GM18498 (cell line): ENCODE data around the gene CCDC107.

Experiments
- ATAC-seq: cut with Tn5 transposase; IDR thresholded peaks from one replicate; pipeline ENCODE4 v1.9.1; 2021; ENCODE audit warnings: mild to moderate bottlenecking, moderate library complexity; ENCODE audit not compliant: unreplicated experiment

The CCDC107 gene

DNA sequence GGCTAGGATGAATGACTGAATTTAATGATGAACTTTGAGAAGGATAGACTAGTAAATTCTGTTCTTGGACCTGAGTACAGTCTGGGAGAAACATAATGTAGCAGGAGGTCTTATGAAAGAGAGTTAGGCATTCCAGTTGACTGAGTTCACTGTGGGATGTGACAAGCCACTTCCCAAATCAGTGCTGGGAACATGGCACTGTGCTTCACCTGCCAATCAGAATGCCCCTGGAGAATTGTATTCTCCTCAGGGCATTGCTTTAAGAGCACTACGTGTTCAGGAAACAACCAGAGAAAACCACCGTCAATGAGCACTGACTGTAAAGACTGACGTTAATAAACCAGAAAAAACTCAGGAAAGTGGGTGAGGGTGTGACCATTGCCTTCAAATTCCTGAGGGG is 1.2 kb downstream of the CCDC107 start:
- ATAC-seq, result no peak

DNA sequence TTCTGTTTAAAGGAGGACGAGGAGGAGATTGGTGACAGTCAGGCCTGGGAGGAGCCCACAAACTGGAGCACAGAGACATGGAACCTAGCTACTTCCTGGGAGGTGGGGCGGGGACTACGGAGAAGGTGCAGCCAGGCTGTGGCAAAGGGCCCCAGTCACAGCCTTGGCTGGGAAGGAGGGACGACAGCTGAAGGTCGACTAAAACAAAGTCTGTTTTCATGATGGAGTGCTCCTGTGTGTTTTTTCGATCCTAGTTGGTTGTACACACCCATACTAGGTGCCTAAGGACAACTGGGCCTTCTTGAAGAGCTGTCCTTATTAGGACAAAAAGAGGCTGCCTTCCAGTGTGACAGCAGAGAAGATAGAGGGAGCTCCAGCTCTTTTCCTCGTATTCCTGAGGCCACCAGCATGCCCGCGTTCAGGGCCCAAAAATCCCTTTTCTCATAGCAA is 2.9 kb downstream of the CCDC107 start:
- no peak for ATAC-seq

DNA sequence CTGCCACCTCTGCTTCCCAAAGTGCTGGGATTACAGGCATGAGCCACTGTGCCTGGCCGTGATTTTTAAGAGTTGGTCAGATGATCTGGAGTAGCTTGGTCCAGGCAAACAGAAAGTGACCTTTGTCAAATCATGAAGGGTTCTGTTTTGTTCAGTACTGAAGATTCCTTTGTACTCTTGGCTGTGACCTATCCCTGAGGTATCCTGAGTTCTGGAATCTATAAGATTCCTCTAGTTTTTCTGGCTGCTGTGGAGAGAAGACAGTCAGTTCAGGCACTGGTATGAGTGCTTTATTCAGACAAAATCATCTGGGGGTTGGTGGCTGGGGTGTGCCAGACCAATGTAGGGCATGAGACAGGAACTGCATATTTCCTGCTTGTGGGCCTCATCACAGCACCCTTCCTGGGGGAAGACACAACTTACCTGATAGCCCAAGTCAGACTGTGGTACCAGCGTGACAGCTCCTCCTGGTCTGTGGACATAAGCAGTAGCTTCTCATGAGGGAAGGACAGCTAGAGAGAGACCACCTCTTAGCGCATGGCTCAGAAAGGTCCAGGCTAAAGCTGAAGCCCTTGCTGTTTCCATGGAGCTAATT is 3.8 kb downstream of the CCDC107 start:
- no peak for ATAC-seq

DNA sequence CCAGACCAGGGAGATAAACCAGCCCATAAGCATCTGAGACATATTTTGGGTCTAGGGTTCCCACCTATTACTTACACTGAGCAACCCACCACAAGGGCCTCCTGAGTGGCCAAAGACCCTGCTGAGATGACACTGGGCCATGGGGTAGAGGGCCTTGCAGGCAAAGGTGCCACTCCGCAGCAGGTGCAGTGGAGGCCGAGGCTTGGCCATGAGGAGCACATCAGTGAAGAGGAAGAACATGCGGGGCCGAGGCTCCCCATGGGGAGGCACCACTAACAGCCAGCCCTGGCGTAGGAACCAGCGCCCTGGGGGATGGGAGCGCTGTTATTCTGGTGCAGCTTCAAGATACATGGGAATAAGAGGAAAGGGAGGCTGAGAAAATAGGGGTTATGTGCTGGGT is 4.3 kb downstream of the CCDC107 start:
- ATAC-seq, result no peak

DNA sequence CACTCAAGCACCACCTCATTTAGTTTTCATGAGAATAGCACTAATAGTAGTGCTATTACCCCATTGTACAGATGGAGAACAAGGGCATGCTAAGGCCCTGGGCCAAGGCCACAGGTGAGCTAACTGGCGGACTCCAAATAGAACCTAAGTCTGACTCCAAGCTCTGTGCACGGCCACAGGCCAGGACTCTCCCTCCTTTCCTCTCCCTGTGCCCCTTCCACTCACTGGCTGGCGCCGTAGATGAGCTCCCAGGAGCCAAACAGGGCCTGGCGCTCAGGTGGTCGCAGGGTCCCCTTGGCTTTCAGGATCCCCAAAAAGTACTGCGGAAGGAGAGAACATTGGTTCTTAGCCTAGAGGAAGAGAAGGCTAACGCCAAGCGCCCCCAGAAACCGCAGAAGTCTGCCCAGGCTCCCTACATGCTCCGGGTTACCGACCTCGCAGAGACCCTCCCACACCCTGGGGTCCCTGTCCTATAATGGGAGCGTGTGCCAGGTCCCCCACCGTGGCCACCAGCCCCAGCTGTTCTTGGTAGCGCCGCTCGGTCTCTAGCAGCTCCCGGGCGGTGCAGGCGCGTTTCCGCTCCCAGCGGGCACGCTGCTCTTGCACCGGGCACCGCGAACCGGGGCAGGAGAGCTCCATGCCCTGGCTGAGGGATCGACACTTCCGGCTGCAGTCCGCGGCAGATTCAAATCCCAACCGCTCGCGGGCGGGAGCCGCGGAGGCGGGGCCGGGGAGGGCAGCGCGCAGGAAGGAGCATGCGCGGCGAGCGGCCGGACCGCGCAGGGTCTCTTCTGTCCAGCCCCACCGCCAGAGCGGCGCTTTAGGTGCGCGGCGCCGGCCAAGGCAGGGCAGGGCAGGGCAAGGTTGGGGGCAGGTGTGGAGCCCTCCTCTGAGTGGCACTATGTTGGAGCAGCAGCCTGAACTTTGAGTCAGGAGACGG is 6.7 kb downstream of the CCDC107 start, which contains the start of gene ARHGEF39:
Gene ARHGEF39, minus strand, starts transcription at position 665 of the 940 bp plus-strand sequence. Its CDS starts 26 bp downstream, at position 639.
- peak; percentile 79 for ATAC-seq

DNA sequence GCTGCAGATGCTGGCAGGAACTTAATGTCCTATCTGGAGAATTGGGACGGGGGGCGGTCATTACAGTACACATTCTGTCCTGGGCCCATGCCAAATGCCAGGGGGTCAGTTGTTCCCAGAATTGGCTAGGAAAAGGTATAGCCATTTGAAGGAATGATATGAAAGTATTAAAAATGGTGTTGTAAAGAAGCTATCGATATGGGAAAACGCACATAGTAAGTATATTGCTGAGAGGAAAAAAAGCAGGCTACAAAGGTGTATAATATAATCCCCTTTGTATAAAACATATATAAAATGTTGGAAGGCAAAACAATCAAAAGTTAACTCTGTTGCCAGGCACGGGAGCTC is 7.4 kb downstream of the CCDC107 start:
- no peak for ATAC-seq

DNA sequence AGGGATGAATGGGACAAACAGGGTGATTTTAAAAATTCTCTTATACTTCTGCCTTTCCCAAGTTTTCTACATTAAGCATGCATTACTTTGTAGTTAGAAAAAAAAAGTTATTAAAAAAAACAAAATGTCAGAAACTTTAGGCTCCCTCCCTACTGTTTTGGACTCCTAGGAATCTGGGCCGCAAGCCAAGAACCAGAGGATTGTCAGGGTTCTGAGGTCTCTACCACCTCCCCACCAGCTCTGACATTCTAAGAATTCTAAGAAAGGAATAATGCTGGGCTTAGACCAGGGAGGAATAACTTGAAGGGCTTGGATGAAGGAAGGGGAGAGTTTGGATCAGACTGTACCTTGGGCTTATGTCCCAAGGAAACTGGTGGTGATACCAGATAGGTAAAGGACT is 8.0 kb downstream of the CCDC107 start:
- no peak for ATAC-seq

DNA sequence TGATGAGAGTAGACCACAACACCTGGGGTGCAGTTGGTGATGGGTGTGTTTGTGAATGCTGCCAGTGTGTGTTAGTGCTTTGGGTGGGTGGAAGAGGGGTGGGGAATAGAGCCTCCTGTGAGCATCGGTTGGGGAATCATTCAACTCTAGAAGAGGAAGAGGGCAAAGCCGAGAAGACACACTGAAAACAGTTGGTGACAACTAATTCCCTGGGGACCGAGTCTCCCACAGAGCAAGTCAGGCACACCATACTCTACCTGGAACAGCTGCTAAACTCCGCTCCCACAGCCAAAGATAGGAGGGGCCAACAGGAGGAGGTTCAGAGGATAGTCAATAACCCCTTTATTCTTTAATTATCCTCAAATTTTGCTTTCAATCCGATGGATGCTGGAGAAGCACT is 8.5 kb downstream of the CCDC107 start:
- ATAC-seq, result no peak

DNA sequence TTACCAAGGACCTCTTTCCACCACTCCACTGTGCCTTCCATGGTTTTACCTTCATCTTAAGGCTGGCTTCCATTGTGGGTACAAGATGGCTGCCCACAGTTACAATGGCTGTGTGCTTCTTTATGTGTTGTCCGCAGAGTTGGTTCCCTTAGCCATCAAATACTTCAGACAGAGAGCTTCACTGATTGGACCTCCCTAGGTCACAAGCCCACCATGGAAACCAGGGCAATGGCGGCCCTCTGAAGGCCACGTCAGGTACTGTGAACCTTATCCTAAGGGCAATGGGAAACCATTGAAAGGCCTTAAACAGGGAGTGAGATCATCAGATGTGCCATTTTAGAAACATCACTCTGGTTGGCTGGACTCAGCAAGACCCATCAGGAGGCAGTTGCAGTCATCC is 9.8 kb downstream of the CCDC107 start:
- ATAC-seq, result no peak

DNA sequence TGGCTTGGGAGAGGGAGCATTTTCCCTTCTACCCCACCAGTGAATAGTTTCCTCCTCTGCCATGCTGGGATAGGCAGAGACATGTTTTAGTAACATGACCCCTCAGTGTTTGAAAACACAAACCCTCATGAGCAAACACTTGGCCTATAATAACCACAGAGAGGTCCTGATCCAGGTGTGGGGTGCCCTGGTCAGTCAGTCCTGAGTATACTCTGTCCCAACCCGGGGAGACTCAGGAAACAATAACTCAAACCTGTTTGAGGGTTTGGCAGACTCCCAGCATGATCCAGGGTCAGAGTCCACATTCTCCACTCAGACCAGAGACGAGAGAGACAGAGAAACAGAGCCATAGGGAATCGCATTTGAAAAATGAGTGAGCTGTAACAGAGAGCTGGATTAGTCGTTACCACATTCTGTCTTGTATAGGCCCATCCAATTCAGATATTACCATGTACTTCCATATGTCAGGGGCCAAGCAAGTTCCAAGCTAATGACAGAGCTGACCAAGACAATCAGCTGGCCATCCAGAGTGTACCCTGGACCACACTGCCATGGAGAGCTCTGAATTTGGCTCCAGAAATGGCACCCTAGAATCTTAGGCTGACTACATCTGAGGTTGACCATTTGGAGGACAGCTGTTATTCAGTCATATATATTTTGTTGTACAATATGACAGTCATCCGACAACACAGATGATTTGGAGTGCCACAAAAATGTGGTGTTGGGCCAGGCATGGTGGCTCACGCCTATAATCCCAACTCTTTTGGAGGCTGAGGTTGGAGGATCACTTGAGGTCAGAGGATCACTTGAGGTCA is 11.4 kb downstream of the CCDC107 start:
- no peak for ATAC-seq

DNA sequence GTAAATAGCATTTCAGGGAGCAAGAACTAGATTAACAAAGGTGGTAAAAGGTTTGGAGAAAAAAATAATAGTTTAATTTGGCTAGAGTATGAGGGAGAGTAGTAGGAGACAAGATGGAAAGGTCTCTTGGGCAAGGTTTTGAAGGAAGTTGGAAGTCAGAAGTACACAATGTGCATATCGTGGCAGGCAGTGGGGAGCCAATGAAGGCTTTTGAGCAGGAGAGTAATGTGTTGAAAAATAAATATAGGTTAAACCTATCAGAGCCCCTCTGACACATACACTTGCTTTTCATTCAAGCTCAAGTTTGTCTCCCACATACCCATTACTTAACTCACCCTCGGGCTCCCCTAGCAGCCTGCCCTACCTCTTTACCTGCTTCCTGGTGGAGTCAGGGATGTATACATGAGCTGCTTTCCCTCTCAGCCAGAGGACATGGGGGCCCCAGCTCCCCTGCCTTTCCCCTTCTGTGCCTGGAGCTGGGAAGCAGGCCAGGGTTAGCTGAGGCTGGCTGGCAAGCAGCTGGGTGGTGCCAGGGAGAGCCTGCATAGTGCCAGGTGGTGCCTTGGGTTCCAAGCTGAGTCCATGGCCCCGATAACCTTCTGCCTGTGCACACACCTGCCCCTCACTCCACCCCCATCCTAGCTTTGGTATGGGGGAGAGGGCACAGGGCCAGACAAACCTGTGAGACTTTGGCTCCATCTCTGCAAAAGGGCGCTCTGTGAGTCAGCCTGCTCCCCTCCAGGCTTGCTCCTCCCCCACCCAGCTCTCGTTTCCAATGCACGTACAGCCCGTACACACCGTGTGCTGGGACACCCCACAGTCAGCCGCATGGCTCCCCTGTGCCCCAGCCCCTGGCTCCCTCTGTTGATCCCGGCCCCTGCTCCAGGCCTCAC is 15.3 kb downstream of the CCDC107 start, which contains the start of gene CA9:
Gene CA9, plus strand, starts transcription at position 797 of the 893 bp plus-strand sequence. Its CDS starts 32 bp downstream, at position 829.
- no peak for ATAC-seq

DNA sequence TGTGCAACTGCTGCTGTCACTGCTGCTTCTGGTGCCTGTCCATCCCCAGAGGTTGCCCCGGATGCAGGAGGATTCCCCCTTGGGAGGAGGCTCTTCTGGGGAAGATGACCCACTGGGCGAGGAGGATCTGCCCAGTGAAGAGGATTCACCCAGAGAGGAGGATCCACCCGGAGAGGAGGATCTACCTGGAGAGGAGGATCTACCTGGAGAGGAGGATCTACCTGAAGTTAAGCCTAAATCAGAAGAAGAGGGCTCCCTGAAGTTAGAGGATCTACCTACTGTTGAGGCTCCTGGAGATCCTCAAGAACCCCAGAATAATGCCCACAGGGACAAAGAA is 15.9 kb downstream of the CCDC107 start:
- ATAC-seq, result no peak

DNA sequence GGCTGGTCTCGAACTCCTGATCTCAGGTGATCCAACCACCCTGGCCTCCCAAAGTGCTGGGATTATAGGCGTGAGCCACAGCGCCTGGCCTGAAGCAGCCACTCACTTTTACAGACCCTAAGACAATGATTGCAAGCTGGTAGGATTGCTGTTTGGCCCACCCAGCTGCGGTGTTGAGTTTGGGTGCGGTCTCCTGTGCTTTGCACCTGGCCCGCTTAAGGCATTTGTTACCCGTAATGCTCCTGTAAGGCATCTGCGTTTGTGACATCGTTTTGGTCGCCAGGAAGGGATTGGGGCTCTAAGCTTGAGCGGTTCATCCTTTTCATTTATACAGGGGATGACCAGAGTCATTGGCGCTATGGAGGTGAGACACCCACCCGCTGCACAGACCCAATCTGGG is 17.1 kb downstream of the CCDC107 start:
- ATAC-seq, result no peak

DNA sequence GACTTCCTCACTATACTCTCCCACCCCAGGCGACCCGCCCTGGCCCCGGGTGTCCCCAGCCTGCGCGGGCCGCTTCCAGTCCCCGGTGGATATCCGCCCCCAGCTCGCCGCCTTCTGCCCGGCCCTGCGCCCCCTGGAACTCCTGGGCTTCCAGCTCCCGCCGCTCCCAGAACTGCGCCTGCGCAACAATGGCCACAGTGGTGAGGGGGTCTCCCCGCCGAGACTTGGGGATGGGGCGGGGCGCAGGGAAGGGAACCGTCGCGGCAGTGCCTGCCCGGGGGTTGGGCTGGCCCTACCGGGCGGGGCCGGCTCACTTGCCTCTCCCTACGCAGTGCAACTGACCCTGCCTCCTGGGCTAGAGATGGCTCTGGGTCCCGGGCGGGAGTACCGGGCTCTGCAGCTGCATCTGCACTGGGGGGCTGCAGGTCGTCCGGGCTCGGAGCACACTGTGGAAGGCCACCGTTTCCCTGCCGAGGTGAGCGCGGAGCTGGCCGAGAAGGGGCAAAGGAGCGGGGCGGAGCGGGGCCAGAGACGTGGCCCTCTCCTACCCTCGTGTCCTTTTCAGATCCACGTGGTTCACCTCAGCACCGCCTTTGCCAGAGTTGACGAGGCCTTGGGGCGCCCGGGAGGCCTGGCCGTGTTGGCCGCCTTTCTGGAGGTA is 17.8 kb downstream of the CCDC107 start:
- ATAC-seq, result no peak

DNA sequence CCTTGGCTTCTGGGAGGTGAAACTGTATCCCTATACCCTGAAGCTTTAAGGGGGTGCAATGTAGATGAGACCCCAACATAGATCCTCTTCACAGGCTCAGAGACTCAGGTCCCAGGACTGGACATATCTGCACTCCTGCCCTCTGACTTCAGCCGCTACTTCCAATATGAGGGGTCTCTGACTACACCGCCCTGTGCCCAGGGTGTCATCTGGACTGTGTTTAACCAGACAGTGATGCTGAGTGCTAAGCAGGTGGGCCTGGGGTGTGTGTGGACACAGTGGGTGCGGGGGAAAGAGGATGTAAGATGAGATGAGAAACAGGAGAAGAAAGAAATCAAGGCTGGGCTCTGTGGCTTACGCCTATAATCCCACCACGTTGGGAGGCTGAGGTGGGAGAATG is 21.0 kb downstream of the CCDC107 start:
- no peak for ATAC-seq

DNA sequence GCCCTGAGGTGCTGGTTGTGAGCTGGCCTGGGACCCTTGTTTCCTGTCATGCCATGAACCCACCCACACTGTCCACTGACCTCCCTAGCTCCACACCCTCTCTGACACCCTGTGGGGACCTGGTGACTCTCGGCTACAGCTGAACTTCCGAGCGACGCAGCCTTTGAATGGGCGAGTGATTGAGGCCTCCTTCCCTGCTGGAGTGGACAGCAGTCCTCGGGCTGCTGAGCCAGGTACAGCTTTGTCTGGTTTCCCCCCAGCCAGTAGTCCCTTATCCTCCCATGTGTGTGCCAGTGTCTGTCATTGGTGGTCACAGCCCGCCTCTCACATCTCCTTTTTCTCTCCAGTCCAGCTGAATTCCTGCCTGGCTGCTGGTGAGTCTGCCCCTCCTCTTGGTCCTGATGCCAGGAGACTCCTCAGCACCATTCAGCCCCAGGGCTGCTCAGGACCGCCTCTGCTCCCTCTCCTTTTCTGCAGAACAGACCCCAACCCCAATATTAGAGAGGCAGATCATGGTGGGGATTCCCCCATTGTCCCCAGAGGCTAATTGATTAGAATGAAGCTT is 21.8 kb downstream of the CCDC107 start:
- no peak for ATAC-seq

DNA sequence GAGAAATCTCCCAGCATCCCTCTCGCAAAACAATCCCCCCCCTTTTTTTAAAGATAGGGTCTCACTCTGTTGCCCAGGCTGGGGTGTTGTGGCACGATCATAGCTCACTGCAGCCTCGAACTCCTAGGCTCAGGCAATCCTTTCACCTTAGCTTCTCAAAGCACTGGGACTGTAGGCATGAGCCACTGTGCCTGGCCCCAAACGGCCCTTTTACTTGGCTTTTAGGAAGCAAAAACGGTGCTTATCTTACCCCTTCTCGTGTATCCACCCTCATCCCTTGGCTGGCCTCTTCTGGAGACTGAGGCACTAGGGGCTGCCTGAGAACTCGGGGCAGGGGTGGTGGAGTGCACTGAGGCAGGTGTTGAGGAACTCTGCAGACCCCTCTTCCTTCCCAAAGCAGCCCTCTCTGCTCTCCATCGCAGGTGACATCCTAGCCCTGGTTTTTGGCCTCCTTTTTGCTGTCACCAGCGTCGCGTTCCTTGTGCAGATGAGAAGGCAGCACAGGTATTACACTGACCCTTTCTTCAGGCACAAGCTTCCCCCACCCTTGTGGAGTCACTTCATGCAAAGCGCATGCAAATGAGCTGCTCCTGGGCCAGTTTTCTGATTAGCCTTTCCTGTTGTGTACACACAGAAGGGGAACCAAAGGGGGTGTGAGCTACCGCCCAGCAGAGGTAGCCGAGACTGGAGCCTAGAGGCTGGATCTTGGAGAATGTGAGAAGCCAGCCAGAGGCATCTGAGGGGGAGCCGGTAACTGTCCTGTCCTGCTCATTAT is 22.4 kb downstream of the CCDC107 start:
- peak; percentile 52 for ATAC-seq

DNA sequence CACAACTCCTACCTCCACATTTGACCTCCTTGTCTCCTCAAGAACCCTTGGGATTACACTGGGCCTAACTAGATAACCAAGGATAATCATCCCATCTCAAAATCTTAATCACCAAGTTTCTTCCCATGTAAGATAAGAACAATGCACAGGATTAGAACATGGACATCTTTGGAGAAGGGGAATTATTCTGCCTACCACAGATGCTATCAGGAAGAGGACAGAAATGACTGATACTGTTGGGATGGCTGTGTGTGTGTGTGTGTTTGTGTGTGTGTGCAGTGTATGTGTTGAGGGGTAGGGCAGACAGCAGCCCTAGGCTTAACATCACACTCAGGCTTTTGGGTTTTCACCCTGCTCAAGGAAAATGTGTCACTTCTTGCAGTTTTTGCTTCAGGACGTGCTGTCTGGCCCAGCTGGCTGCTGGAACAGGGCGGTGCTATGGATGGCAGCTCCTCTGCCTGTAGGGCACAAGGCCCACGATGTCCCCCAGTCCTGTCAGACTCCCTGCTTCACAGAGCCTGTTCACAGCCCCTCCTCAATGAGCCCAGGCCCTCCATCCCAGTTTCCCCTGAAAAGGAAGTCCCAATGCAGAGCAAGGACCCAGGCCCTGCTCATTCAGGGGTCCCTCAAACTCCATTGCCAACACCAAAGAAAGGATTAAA is 23.4 kb downstream of the CCDC107 start:
- no peak for ATAC-seq
